H1 (cell line): ENCODE measurements around the gene CHD9NB.

Experiments
- CHD2 ChIP-seq: IDR thresholded peaks from 2 replicates; pipeline ENCODE4 v1.6.1; 2012; ENCODE audit warnings: low read length, improper control_type of control experiment
- CTCF ChIP-seq, 3 experiments: IDR thresholded peaks; 1 replicate in 2 of 3; 2 replicates in 1 of 3; pipeline versions ENCODE4 v1.5.1 to v1.6.1; 2011; ENCODE audit warnings: low read length in 3 of 3, mild to moderate bottlenecking in 3 of 3, inconsistent platforms in 2 of 3, low read depth in 1 of 3, moderate library complexity in 1 of 3; ENCODE audit not compliant: insufficient read depth in 1 of 3; ENCODE audit errors: control extremely low read depth in 1 of 3

DNA sequence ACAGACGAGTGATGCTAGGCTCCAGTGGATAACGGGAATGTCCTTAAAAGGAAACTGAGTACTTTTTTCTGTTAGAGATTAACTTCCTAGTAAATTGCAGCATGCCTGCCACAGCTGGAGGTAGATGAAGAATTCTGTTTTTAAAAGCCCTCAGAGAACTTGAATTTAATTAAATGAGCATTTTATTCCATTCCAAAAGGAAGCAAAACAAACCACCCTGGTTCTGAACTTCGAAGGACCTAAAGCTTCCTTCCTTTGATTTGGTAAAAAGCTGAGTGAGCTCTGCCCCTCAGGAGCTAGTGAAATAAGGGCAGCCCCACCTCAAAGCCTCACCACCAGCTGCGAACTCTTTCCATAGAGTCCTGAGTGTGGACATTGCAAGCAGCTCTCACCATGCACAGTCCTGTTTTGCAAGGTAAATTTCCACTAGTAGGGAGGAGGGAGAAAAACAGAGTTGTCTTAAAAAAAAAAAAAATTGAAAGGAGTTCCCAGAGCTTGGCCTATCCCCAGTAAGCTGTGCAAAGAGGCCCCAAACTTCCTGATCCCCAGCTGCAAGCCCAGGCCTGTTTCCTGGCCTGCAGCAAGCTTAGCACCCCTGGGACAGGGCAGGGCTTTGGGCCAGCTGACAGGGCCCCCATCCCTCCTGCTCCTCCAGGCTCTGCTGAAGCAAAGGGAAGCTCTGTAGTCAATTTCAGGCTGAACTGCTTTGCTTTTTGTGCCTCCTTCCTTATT is 11.2 kb downstream of the CHD9NB start:
- TF ChIP-seq CTCF (IDR thresholded peaks at IDR 0.05; ENCODE audit: control extremely low read depth in 1 of 3, insufficient read depth in 1 of 3, low read depth in 1 of 3, low read length in 3 of 3) = no peak
- TF ChIP-seq CHD2 = no peak
